ENCODE data around the gene HFE. TPM values are rescaled to one million over a fixed set of nuclear protein-coding genes. Genes with fewer than 3 reads are reported as not detected.

HFE gene
- total RNA-seq, 4 donors from 2014 or later: 2.1 to 4.2 (median 3.6) TPM

DNA sequence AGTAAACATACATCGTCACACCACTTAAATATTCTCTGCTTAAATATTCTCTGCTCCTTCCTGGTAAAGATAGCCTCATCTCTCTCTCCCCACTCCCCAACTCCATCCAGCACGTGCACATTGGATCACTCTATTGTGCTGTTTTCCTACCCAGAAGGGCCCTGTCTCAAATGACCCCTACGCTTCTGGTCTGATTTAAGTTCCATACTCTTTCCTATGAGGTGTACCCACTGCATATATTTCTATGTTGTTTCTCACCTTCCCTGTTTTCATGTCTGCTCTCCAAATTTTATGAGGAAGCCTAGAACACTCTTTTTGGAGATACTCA, 53.7 kb downstream of the HFE start:
- no peak overlapping the region for H3K4me3 ChIP-seq
- 90% methylated on average over 3 of the region's 3 CpGs for WGBS
- H3K27ac ChIP-seq: no peak overlapping the region
- H3K4me1 ChIP-seq: no peaks in the 10 kb centered on the region
- no peaks in the 10 kb centered on the region for H3K27me3 ChIP-seq
- no peak for DNase-seq (ENCODE audit: low spot score in 2 of 2)
- H3K9me3 ChIP-seq: no peaks in the 10 kb centered on the region
- TF ChIP-seq EP300 (IDR thresholded peaks at IDR 0.05) (no peak), POLR2AphosphoS5 (IDR thresholded peaks at IDR 0.05) (no peak), POLR2A (IDR thresholded peaks at IDR 0.05) (no peak)
- TF ChIP-seq, protein P1, sequence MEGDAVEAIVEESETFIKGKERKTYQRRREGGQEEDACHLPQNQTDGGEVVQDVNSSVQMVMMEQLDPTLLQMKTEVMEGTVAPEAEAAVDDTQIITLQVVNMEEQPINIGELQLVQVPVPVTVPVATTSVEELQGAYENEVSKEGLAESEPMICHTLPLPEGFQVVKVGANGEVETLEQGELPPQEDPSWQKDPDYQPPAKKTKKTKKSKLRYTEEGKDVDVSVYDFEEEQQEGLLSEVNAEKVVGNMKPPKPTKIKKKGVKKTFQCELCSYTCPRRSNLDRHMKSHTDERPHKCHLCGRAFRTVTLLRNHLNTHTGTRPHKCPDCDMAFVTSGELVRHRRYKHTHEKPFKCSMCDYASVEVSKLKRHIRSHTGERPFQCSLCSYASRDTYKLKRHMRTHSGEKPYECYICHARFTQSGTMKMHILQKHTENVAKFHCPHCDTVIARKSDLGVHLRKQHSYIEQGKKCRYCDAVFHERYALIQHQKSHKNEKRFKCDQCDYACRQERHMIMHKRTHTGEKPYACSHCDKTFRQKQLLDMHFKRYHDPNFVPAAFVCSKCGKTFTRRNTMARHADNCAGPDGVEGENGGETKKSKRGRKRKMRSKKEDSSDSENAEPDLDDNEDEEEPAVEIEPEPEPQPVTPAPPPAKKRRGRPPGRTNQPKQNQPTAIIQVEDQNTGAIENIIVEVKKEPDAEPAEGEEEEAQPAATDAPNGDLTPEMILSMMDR (IDR thresholded peaks at IDR 0.05): no peak
- no peaks in the 10 kb centered on the region for H3K36me3 ChIP-seq

DNA sequence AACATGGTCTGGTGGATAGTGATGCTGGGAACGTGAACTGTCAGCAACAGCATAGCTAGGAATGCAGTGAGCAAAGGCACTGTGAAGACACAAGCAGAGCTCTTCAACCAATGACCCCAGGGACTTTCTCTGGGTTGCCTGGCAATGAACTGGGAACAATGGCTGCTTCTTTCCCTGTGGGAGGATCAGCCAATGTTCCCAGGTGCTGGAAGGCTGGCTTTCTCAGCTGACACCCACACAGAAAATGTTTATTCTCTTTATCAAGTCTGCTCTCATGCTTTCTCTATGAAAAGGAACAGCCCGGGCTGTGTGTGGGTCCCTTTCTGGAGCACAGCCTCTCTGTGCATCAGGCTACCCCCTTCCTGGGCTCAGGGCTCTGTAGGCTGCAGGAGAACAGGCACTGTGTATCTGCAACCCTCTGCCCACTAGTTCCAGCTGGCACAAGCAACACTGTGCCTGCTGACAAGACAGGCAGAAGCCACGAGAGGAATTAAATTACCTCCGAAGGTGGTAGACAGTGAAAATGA, 54.2 kb downstream of the HFE start:
- Histone ChIP-seq H3K4me3 (no peak overlapping the region), H3K36me3 (no peaks in the 10 kb centered on the region), H3K27me3 (no peaks in the 10 kb centered on the region), H3K4me1 (no peaks in the 10 kb centered on the region), H3K9me3 (no peaks in the 10 kb centered on the region), H3K27ac (no peak overlapping the region)
- 64% methylated on average over 4 of the region's 4 CpGs for WGBS
- TF ChIP-seq, protein P1 (IDR thresholded peaks at IDR 0.05): no peak
- TF ChIP-seq EP300 (IDR thresholded peaks at IDR 0.05) (no peak), POLR2AphosphoS5 (IDR thresholded peaks at IDR 0.05) (no peak), POLR2A (IDR thresholded peaks at IDR 0.05) (no peak)
- no peak for DNase-seq (ENCODE audit: low spot score in 2 of 2)

DNA sequence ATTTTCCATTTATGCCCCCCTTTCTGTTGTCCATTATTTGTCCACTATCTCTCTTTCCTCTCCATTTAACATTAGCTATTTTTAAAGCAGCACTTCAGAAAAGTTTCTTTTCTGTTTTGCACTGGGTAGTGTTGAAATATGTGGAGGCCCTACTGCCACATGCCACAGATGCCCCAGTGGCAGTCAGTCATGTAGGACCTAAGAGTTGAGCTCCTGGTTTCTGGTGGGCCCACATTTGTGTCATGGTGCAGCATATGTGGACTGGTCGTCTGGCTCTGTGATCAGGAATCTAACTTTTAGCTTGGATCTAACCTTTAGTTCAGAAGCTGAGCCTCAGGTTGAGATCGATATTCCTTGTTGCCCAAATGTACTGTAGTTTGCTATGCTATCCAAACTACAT, 54.8 kb downstream of the HFE start:
- Histone ChIP-seq H3K36me3 (no peaks in the 10 kb centered on the region), H3K4me1 (no peaks in the 10 kb centered on the region), H3K27ac (no peak overlapping the region), H3K27me3 (no peaks in the 10 kb centered on the region), H3K4me3 (no peak overlapping the region), H3K9me3 (no peaks in the 10 kb centered on the region)
- TF ChIP-seq POLR2AphosphoS5 (IDR thresholded peaks at IDR 0.05): no peak
- DNase-seq (ENCODE audit: low spot score in 2 of 2): no peak
- 92% methylated on average over 2 of the region's 2 CpGs for whole genome bisulfite sequencing

Other genes starting within 250 kb of the HFE start
- not detected for gene SLC17A3, start 213.2 kb upstream of the HFE start, total RNA-seq
- gene SLC17A2, start 156.7 kb upstream of the HFE start, total RNA-seq: not detected
- gene TRIM38, start 124.6 kb upstream of the HFE start, total RNA-seq: 10 to 100 TPM in 1 of 4 donors, 1 to 10 TPM in 3; 3.9 to 14.9 (median 6.4) TPM

All from suprapubic skin (tissue), 4 donors.